HepG2 (cell line): ENCODE measurements around the gene ARSB.

Experiments
- ETV6 ChIP-seq: sonication (generic); formaldehyde crosslinking; conservative IDR thresholded peaks from 2 replicates; pipeline ENCODE4 v1.4.0; 2020; ENCODE audit warnings: missing genetic modification reagents
- MED8 ChIP-seq: sonication (generic); formaldehyde crosslinking; IDR thresholded peaks from 2 replicates; pipeline ENCODE4 v1.8.1; 2023; ENCODE audit warnings: mild to moderate bottlenecking, missing genetic modification reagents; ENCODE audit not compliant: insufficient replicate concordance
- RELA ChIP-seq: sonication (generic); formaldehyde crosslinking; IDR thresholded peaks from 2 replicates; pipeline ENCODE4 v1.4.0; 2020; ENCODE audit warnings: missing genetic modification reagents
- TCF7L2 ChIP-seq: IDR thresholded peaks from 2 replicates; pipeline ENCODE4 v1.6.1; 2011; ENCODE audit warnings: mild to moderate bottlenecking, low read depth, low read length, moderate library complexity
- YEATS4 ChIP-seq: sonication (generic); formaldehyde crosslinking; IDR thresholded peaks from 2 replicates; pipeline ENCODE4 v1.4.0; 2020; ENCODE audit warnings: missing genetic modification reagents, borderline replicate concordance
- ZNF282 ChIP-seq: fragments of 450-650 bp; IDR thresholded peaks from 2 replicates; pipeline ENCODE4 v1.6.1; 2018; ENCODE audit not compliant: partially characterized antibody
- ZNF747 ChIP-seq: sonication (generic); formaldehyde crosslinking; IDR thresholded peaks from 2 replicates; pipeline ENCODE4 v1.8.1; 2023; ENCODE audit warnings: missing genetic modification reagents, mild to moderate bottlenecking, borderline replicate concordance
- ZNF770 ChIP-seq: sonication (generic); formaldehyde crosslinking; IDR thresholded peaks from 2 replicates; pipeline ENCODE4 v1.5.0; 2020; ENCODE audit warnings: mild to moderate bottlenecking, missing genetic modification reagents

- TF ChIP-seq YEATS4 (CRISPR knock-in tag), result no peak
- no peak for TF ChIP-seq ZNF747 (CRISPR knock-in tag)
- no peak for TF ChIP-seq RELA (CRISPR knock-in tag)
- TF ChIP-seq MED8 (CRISPR knock-in tag), result no peak
- no peak for TF ChIP-seq ZNF282
- no peak for TF ChIP-seq ETV6 (CRISPR knock-in tag)
- no peak for TF ChIP-seq ZNF770
- no peak for TF ChIP-seq TCF7L2
These were observed 23.3 kb upstream of the ARSB start for GRCh38 chr5:79008362-79008761.
